SH-SY5Y (cell line): ENCODE measurements around the gene ICAM4.

ENCODE experiments used
- GATA2 ChIP-seq: IDR thresholded peaks from 2 replicates; pipeline ENCODE4 v1.6.1; 2011; ENCODE audit warnings: mild to moderate bottlenecking, low read depth, low read length
- GATA3 ChIP-seq: IDR thresholded peaks from 2 replicates; pipeline ENCODE4 v1.6.1; 2011; ENCODE audit warnings: low read depth, mild to moderate bottlenecking, low read length, moderate library complexity

The ICAM4 gene

GRCh38 chr19:10258080-10258710 is 28.6 kb upstream of the ICAM4 start:
- TF ChIP-seq GATA3 (no peak), GATA2 (no peak)

- no peak for TF ChIP-seq GATA2
- TF ChIP-seq GATA3, result no peak
Observed at GRCh38 chr19:10259162-10259905, 27.4 kb upstream of the ICAM4 start.

GRCh38 chr19:10260141-10260584 is 26.6 kb upstream of the ICAM4 start:
- no peak for TF ChIP-seq GATA3
- no peak for TF ChIP-seq GATA2

DNA sequence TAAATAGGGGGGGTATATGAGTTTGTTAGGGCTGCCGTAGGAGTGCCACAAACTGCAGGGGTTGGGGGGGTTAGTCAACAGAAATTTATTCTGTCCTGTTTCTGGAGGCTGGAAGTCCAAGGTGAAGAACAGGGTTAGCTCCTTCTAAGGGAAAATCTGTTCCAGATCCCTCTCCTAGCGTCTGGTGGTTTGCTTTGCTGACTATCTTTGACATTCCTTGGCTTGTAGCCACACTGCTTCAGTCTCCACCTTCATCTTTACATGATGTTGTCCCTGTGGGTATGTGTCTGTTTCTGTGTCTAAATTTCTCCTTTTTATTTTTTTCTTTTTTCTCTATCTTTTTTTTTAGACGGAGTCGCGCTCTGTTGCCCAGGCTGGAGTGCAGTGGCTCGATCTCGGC is 24.0 kb upstream of the ICAM4 start:
- TF ChIP-seq GATA2, result no peak
- TF ChIP-seq GATA3, result no peak

- no peak for TF ChIP-seq GATA3
- no peak for TF ChIP-seq GATA2
Observed at GRCh38 chr19:10266706-10267105, 20.0 kb upstream of the ICAM4 start.

- TF ChIP-seq GATA3 (no peak), GATA2 (no peak)
Observed at GRCh38 chr19:10268071-10268470, 18.7 kb upstream of the ICAM4 start.

GRCh38 chr19:10269333-10270179 is 17.2 kb upstream of the ICAM4 start:
- no peak for TF ChIP-seq GATA2
- TF ChIP-seq GATA3, result no peak

DNA sequence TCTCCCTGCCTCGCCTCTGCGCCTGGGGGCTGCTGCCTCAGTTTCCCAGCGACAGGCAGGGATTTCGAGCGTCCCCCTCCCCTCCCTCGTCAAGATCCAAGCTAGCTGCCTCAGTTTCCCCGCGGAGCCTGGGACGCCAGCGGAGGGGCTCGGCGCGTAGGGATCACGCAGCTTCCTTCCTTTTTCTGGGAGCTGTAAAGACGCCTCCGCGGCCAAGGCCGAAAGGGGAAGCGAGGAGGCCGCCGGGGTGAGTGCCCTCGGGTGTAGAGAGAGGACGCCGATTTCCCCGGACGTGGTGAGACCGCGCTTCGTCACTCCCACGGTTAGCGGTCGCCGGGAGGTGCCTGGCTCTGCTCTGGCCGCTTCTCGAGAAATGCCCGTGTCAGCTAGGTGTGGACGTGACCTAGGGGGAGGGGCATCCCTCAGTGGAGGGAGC is 16.6 kb upstream of the ICAM4 start:
- no peak for TF ChIP-seq GATA2
- TF ChIP-seq GATA3, result no peak

- TF ChIP-seq GATA2 (no peak), GATA3 (no peak)
Observed at GRCh38 chr19:10270616-10271394, 15.9 kb upstream of the ICAM4 start, which contains the start of gene ICAM1. Gene ICAM1 (plus strand): TSS chr19:10271120. CDS start chr19:10271160, 40 bp downstream.

- no peak for TF ChIP-seq GATA2
- no peak for TF ChIP-seq GATA3
Observed at GRCh38 chr19:10271543-10272086, 15.1 kb upstream of the ICAM4 start.

DNA sequence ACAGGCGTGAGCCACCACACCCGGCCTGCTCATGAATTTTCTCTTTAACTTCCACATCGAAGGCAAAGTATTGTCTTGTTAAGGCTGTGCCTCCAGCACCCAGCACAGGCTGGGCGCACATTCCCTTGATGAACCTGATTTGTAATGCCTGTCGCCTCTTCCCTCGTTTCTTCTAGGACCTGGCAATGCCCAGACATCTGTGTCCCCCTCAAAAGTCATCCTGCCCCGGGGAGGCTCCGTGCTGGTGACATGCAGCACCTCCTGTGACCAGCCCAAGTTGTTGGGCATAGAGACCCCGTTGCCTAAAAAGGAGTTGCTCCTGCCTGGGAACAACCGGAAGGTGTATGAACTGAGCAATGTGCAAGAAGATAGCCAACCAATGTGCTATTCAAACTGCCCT is 12.2 kb upstream of the ICAM4 start:
- TF ChIP-seq GATA3, result no peak
- TF ChIP-seq GATA2, result no peak

GRCh38 chr19:10277795-10278589 is 8.8 kb upstream of the ICAM4 start:
- TF ChIP-seq GATA2 (no peak), GATA3 (no peak)

DNA sequence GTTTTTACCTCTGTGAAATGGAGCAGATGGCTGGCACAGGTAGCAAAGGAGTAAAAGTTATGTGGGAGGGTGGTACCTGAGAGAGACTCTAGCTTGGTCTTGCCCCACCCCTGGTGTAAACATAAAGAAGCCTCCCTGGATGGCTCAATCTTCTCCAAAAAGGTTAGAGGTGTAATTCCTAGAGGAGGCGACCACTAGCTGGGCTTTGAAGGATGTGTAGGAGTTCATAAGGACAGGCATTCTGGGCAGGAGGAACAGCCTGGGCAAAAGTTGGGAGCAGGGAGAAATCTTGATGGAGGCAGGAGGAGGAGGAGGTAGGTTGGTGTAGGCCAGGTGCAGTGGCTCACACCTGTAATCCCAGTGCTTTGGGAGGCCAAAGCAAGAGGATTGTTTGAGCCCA is 7.8 kb upstream of the ICAM4 start:
- TF ChIP-seq GATA2 (no peak), GATA3 (no peak)
